ENCODE measurements around the gene ZNF296. TPM values are rescaled to one million over a fixed set of nuclear protein-coding genes. Genes with fewer than 3 reads are reported as not detected.
A peak's percentile ranks its signal among the peaks of the same experiment; 100 is the strongest.

The ZNF296 gene
- total and polyA plus RNA-seq, 2 donors from 2014 or later: 1.2 to 2.1 TPM

DNA sequence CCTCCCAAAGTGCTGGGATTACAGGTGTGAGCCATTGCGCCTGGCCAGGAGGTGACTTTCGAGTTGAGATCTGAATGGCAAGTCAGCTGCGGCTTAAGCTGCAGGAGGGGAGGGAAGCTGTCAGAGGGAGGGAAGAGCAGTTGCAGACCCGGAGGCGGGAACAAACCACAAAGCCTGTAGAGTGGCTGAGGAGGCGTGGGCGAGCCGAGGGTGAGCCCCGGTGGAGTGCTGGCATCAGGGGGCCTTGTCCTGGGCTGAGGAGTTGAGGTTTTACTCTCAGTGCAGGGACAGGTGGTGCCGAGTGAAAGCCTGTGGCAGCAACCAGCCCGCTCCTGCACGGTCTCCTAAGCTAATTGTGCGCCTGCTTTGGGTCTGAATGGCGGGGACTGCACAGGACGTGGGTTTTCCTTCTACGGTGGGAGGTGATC is 40.9 kb upstream of the ZNF296 start:
- no peak overlapping the region for H3K9ac ChIP-seq (ENCODE audit: low read length in 3 of 3)
- no peaks in the 10 kb centered on the region for H3K27me3 ChIP-seq (ENCODE audit: control insufficient read depth, insufficient read depth, low read length)
- intact Hi-C loops (cut with DNase I): no loop called here
- H3K9me3 ChIP-seq (ENCODE audit: control insufficient read depth in 2 of 3, insufficient read depth in 1 of 3, low read length in 3 of 3): no peaks in the 10 kb centered on the region
- TF ChIP-seq, protein P1, sequence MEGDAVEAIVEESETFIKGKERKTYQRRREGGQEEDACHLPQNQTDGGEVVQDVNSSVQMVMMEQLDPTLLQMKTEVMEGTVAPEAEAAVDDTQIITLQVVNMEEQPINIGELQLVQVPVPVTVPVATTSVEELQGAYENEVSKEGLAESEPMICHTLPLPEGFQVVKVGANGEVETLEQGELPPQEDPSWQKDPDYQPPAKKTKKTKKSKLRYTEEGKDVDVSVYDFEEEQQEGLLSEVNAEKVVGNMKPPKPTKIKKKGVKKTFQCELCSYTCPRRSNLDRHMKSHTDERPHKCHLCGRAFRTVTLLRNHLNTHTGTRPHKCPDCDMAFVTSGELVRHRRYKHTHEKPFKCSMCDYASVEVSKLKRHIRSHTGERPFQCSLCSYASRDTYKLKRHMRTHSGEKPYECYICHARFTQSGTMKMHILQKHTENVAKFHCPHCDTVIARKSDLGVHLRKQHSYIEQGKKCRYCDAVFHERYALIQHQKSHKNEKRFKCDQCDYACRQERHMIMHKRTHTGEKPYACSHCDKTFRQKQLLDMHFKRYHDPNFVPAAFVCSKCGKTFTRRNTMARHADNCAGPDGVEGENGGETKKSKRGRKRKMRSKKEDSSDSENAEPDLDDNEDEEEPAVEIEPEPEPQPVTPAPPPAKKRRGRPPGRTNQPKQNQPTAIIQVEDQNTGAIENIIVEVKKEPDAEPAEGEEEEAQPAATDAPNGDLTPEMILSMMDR (IDR thresholded peaks at IDR 0.05; ENCODE audit: borderline replicate concordance, extremely low read depth, insufficient read depth): no peak
- FAIRE-seq: no peak
- no peaks in the 10 kb centered on the region for H3K36me3 ChIP-seq (ENCODE audit: control insufficient read depth in 2 of 3, insufficient read depth in 3 of 3, low read length in 3 of 3)
- H3K4me3 ChIP-seq (ENCODE audit: low read length in 3 of 3): no peak overlapping the region
- DNase-seq: peak in 2 of 5 donors; percentile 14 to 42
- peaks cover 0 to 7% (median 4%) of the 10 kb centered on the region in 3 donors for H3K4me1 ChIP-seq (ENCODE audit: control insufficient read depth in 2 of 3, insufficient read depth in 2 of 3, low read depth in 1 of 3, low read length in 3 of 3)
- H3K27ac ChIP-seq (ENCODE audit: low read depth in 2 of 2, low read length in 2 of 2): no peak overlapping the region

- no peak for FAIRE-seq
These were observed 39.7 kb upstream of the ZNF296 start for GRCh38 chr19:45115809-45116615.

DNA sequence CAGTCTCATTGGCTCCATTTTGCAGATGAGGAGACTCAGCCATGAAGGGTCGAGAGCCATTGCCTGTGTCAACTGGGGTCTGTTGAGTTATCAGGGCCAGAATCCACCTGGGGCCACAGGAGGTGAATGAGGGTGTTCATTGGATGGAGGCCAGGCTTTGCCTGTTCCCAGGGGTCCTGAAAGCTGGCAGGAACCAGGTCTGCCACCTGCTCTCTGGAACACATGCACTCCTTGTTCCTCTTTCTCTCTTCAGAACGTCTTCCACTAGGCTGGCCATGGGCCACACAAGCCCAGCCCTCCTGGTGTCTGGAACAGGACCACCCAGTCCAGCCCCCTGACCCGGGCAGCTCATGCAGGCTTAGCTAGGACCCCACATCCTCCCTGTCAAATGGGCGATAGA is 37.8 kb upstream of the ZNF296 start:
- intact Hi-C loops (cut with DNase I): no loop called here
- peak in 1 of 5 donors; percentile 34 for DNase-seq
- Histone ChIP-seq H3K27ac (ENCODE audit: low read depth in 2 of 2, low read length in 2 of 2) (no peak overlapping the region), H3K27me3 (ENCODE audit: control insufficient read depth, insufficient read depth, low read length) (no peaks in the 10 kb centered on the region), H3K4me3 (ENCODE audit: low read length in 3 of 3) (no peak overlapping the region), H3K9ac (ENCODE audit: low read length in 3 of 3) (no peak overlapping the region), H3K4me1 (ENCODE audit: control insufficient read depth in 2 of 3, insufficient read depth in 2 of 3, low read depth in 1 of 3, low read length in 3 of 3) (peaks cover 0 to 7% (median 4%) of the 10 kb centered on the region in 3 donors), H3K36me3 (ENCODE audit: control insufficient read depth in 2 of 3, insufficient read depth in 3 of 3, low read length in 3 of 3) (no peaks in the 10 kb centered on the region), H3K9me3 (ENCODE audit: control insufficient read depth in 2 of 3, insufficient read depth in 1 of 3, low read length in 3 of 3) (no peaks in the 10 kb centered on the region)
- no peak for FAIRE-seq
- TF ChIP-seq, protein P1 (IDR thresholded peaks at IDR 0.05; ENCODE audit: borderline replicate concordance, extremely low read depth, insufficient read depth): no peak

More at GRCh38 chr19:45115809-45116615, 39.7 kb upstream of the ZNF296 start:
- intact Hi-C loops (cut with DNase I): no loop called here
- TF ChIP-seq, protein P1 (IDR thresholded peaks at IDR 0.05; ENCODE audit: borderline replicate concordance, extremely low read depth, insufficient read depth): no peak
- Histone ChIP-seq H3K9me3 (ENCODE audit: control insufficient read depth in 2 of 3, insufficient read depth in 1 of 3, low read length in 3 of 3) (no peaks in the 10 kb centered on the region), H3K36me3 (ENCODE audit: control insufficient read depth in 2 of 3, insufficient read depth in 3 of 3, low read length in 3 of 3) (no peaks in the 10 kb centered on the region), H3K4me3 (ENCODE audit: low read length in 3 of 3) (no peak overlapping the region), H3K9ac (ENCODE audit: low read length in 3 of 3) (no peak overlapping the region), H3K4me1 (ENCODE audit: control insufficient read depth in 2 of 3, insufficient read depth in 2 of 3, low read depth in 1 of 3, low read length in 3 of 3) (peaks cover 0 to 7% (median 4%) of the 10 kb centered on the region in 3 donors), H3K27ac (ENCODE audit: low read depth in 2 of 2, low read length in 2 of 2) (no peak overlapping the region), H3K27me3 (ENCODE audit: control insufficient read depth, insufficient read depth, low read length) (no peaks in the 10 kb centered on the region)
- DNase-seq: peak in 2 of 5 donors; percentile 24 to 38

Data from kidney (tissue), 14 donors.